ENCODE measurements around the gene ASCL5.

Gene ASCL5

DNA sequence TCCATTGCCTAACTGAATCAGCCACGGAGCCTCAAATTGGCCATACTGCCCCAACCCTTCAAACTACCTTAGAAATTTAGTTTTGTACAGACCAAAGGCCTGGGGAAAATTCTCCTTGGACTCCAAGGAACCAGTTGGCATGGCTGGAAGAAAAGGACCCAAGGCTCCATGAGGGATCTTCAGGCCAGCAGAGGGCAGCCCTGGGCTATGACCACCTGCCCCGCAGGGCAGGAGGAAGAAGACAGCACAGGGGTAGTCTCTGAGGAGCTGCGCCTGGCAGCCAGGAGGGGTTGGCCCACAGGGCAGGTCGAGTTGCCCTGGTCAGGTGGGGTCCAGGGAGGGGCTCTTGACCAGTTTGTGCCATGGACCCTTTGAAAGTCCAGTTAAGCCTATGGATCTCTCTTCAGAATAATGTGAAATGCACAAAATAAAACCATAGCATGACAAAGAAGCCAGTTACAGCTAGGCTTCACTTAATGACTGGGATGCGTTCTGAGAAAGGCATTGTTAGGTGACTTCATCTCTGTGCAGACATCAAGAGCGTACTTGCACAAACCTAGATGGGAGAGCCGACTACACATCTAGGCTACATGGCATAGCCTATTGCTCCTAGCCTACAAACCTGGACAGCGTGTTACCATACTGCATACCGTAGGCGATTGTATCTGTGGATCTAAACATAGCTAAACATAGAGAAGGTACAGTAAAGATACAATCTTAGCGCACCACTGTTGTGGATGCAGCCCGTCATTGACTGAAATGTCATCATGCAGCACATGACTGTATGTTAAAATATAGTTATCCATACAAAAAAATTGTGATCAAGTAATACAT, 40.9 kb downstream of the ASCL5 start:
- DNase-seq (ENCODE audit: low read depth): no peak

DNA sequence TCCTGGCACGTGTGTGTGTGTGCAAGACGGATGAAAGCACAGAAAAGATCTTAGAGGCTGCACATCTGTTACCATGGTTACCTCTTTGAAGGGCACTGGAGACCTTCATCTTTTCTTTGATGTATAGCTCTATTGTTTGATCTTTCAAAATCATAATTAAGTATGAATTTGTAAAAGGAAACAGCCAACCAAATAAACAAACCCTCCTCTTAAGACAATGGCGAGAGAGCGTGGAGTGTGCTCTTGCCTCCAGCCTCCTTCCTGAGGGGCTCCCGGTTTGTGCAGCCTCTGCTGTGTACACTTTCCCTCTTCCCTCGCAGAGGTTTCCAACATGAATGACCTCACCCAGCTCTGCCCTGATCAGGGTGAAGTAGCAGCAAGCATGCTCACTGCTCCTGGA, 42.7 kb downstream of the ASCL5 start:
- no peak for DNase-seq (ENCODE audit: low read depth)

DNA sequence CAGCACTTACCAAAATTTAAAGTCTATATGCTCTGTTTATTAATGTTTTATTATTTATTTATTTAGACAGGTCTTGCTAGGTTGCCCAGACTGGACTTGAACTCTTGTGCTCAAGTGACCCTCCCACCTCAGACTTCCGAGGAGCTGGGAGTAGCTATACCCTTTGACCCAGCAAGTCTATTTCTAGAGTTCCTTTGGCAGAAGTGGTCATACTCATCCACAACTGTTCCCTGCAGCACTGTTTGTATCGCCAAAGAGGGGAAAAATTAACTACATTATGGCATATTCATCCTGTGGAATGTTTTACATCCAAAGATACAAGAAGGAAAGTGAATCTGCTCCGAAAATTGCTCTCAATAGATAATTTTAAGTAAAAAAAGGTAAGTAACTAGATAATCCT, 43.2 kb downstream of the ASCL5 start:
- DNase-seq (ENCODE audit: low read depth): no peak

DNA sequence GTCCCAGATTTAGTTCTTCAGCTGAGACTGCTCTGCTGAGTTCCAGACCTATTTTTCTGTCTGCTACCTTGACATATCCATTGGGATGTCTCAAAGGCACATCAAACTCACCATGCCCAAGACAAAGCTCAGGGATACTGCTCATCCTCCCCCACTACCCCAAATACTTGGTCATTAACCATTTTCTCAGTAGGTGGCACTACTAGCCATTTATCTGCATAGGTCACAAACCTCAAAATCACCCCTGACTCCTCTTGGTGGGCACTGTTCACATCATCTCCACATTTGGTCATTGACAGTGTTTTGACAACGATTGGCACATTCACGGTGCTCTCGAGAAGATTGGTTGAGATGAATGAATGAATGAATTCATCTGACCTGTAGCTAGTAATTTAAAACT, 46.8 kb downstream of the ASCL5 start:
- DNase-seq (ENCODE audit: low read depth): no peak

DNA sequence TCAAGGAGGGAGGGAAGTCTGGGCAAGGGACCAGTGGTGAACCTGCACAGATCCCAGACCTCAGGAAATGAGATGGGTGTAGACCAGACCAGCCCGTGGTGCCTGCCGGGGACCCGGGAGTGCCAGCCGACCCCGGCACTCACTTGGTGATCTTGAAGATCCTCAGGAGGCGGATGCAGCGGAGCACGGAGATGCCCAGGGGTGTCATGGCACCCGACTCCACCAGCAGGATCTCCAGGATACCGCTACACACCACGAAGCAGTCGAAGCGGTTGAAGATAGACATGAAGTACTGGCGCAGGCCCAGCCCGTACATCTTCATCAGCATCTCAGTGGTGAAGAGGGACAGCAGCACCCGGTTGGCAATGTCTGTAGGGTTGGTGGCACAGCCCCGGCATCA, 49.2 kb downstream of the ASCL5 start:
- DNase-seq (ENCODE audit: low read depth): no peak

DNA sequence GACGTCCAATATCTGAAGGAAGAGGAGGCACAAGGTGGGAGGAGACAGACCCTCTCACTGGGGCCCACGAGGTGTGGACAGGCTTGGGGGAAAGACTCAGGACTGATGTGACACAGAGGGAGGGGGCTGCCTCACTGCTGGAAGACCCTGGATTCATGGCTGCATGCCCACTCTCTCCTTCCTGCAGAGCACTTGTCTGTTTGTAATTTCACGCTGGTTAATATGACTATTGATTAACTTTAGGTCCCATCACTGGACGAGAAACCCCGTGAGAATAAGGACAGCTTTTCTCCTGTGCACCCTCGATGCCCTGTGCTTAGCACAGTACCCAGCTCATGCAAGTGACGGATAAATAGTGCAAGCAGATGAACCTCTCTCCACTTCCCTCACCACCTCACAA, 49.9 kb downstream of the ASCL5 start:
- DNase-seq (ENCODE audit: low read depth): no peak

DNA sequence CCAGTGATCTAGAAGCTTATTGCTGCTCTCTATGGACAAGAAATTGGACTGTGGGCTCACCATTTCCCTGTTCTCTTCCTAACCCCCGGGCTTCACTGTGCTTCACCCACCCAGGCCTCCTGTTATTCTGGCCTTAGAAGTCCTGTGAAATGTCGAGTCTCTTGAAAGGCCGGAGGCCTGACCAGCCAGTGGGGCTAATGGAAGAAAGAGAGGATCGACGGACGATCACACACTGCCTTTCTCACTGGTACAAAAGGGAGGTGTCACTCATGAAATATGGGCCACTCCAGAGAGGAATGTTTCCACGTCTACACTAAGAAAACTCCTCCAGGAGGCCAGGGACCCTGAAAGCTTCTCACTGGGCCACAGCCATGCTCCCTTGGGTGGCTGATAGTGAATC, 50.9 kb downstream of the ASCL5 start:
- DNase-seq (ENCODE audit: low read depth): no peak

DNA sequence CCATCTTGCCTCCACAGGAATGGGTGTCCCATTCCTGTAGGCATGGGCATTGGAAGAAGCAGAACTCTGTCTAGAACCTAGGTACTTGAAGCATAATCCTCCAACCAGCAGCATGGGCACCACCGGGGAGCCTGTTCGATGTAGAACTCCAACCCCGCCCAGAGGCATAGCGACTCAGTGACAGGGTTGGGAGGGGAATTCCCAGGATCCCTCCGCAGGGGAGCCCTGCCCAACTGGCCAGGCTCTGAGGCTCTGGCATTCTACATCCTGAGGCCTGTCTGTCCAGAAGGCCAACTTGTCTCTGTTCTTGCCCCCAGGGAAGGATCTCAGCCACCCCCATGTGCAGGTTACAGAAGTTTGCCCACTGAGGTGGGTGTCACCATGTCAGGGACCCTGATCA, 53.0 kb downstream of the ASCL5 start:
- DNase-seq (ENCODE audit: low read depth): no peak

DNA sequence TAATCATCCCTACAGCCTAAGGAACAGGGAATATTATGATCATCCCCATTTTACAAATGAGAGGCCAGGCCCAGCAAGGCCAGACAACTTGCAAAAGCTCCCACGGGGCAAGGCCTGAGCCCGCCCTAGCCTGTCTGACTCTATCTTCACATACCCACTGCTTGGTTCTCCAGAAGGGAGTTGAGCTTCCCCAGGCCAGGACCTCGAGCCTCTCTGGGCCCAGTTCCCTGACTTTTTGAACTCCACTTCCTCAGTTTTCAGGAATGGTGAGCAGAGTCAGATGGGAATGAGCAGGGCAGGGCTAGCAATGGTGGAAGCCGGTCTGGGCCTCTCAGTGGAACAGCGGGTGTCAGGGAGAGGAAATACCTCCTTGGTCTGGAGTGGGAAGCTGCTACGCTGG, 54.1 kb downstream of the ASCL5 start:
- no peak for DNase-seq (ENCODE audit: low read depth)

DNA sequence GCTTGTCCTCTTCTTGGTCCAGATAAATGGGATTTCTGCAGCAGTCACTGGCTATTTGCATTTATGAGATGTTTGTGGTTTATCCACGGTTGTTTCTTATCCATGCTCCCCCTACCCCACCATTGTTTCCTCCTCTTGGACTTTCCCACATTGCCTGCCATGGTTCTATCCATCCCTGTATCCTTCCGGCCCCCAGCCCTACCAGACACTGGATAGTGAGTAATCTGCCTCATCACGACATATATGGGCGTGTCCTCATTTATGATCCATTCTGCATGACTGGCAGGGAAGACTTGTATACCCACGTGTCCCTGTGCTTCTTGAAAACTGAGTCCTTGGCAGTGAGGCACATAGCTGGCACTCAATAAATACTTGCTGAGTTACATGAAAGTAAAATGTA, 54.8 kb downstream of the ASCL5 start:
- no peak for DNase-seq (ENCODE audit: low read depth)

DNA sequence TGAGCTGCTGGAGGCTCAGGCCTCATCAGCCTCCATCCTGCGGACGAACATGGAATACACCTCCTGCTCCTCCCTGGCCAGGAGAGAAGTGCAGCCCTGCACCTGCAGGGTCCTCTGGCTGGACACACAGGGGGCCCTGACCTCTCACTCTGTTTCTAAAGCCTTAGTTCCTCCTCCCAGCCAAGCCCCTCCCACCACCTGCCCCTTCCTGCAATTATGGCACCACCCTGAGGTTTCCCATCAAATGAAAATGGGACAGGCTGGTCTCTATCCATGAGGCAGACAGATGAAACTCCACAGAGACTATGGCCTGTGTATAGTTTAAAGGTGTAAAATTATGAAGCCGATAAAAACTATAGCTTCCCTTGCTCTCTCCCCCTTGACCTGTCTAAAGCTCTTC, 57.3 kb downstream of the ASCL5 start:
- no peak for DNase-seq (ENCODE audit: low read depth)

DNA sequence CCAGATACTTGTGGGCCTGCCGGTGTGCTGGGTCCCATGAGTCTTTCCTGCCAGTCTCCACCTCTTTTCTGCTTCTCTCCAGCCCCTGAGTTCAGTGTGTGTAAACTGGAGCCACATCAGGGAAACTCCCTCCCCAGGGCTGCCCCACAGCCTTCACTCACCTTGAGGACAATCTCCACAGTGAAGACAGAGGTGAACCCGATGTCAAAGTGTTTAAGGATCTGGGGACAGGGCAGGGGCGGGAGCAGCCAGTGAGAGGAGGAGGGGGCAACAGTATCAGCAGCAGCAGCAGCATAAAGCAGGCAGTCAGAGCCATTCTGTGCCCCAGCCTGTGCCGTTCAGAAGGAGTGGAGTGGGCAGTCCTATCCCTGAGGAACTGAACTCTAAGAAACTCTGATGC, 58.0 kb downstream of the ASCL5 start:
- DNase-seq (ENCODE audit: low read depth): no peak

DNA sequence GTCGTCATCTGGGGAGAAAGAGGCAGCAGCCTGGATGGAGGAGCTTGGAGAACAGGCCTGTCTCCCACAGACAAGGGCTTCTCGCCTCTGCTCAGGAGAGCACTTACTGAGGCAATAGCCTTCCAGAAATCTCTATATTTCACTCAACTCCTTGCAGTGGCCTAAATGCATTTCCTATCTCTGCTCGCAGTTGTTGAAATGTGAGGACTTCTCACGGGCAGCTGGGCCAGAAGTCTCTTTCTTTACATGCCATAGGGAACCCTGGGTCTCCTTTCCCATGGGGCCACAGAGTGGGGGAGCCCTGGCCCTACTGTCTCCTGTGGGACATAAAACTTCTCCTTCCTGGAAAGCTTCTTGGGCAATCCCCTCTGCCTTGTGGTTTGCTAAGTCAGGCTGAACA, 60.0 kb downstream of the ASCL5 start:
- no peak for DNase-seq (ENCODE audit: low read depth)

DNA sequence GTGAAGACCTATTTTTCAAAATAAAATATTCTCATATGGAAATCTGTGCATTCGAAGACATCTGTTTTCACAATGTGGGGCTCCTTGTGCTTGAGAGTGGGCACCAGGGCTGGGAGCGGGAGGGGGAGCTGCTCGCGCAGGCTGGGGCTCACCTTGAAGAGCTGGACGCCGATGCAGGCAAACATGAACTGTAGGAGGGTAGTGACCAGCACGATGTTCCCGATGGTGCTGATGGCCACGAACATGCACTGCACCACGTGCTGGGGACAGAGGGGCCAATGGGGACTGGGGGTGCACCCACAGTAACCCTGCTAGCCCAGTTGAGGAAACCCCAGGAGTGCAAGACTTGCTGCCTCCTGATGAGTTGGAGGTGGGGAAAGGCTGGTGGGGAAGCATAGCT, 61.3 kb downstream of the ASCL5 start:
- no peak for DNase-seq (ENCODE audit: low read depth)

DNA sequence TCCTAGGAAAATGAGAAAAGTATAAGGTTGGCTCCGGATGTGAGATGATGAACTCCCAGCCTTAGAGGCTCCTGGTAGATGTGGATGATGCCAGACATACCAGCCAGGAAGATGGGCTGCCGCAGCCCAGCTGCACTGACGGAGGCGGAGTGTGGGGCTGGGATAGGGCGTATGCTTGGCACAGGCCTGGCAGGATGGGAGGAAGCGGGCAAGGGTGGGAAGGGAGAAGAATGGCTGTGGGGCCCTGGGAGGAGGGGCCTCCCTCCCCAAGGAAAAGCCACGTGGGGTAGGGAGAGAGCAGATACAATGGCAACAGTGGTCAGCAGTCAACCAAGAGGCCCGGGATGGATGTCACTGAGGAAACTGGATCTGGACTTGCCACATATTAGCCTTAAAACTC, 62.2 kb downstream of the ASCL5 start:
- DNase-seq (ENCODE audit: low read depth): no peak

All from stimulated activated CD8-positive, alpha-beta memory T cell treated with anti-CD3 and anti-CD28 coated beads, Interleukin-15, amount 100 ng/mL, for 24 hours (primary cell).